ENCODE measurements around the gene TFEB. TPM values are rescaled to one million over a fixed set of nuclear protein-coding genes. Genes with fewer than 3 reads are reported as not detected.

The TFEB gene
- total and polyA plus RNA-seq, 10 of the 15 experiments (the other 5 are each of a cell fraction or from before 2014, with no cell fraction given), result 0.84 to 108 (median 60.8) TPM

DNA sequence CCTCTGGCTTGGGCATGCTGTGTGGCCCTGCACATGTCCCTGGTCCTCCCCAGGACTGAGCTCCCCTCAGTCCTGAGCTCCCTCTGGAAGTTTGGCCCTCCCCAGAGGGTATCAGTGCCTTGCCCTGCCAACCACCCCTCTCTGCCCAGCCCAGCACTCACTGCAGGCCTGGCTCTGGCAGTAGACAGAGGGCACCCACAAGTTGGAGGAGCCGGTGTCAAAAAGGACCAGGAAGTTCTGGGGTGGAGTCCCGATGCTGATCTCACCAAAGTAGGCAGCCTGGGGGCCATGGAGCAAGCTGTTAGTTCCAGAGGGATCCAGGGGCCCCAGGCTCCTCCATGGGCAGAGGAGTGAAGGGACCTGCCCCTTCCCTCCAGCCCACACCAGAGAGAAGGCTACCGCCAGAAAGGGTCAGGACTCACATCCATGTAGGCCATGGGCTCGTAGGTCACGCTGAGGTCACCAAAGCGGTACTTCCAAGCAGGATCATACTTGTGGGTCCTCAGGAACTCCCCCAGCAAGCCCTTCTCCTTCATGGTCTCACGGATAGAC lies 8.9 kb upstream of the TFEB start:
- ATAC-seq (no peak), DNase-seq (ENCODE audit: low read depth, low spot score) (no peak), FAIRE-seq (no peak)
- POLR2A ChIA-PET, result no interaction called here
- Histone ChIP-seq H3K27me3 (replicated peaks in 1 of 2; ENCODE audit: control insufficient read depth in 2 of 2, insufficient read depth in 2 of 2, low read length in 1 of 2) (no peaks in the 10 kb centered on the region; a peak in 1 of 4 replicates), H3K9me3 (replicated peaks; ENCODE audit: control insufficient read depth, insufficient read depth, low read length) (no peaks in the 10 kb centered on the region), H3K79me2 (ENCODE audit: control insufficient read depth, insufficient read depth, low read length) (no peaks in the 10 kb centered on the region), H3K4me1 (ENCODE audit: control insufficient read depth, insufficient read depth, low read length) (no peaks in the 10 kb centered on the region), H3K27ac (ENCODE audit: control insufficient read depth, insufficient read depth) (no peak overlapping the region), H3K4me2 (ENCODE audit: control insufficient read depth, insufficient read depth) (no peak overlapping the region), H3K4me3 (no peak overlapping the region), H2AFZ (ENCODE audit: control insufficient read depth, low read depth, low read length) (no peak overlapping the region), H4K20me1 (ENCODE audit: control insufficient read depth, insufficient read depth) (no peaks in the 10 kb centered on the region), H3K36me3 (ENCODE audit: control insufficient read depth in 2 of 2, insufficient read depth in 2 of 2, low read length in 1 of 2) (no peaks in the 10 kb centered on the region), H3K9ac (ENCODE audit: control insufficient read depth, insufficient read depth, low read length) (no peak overlapping the region)
- no peak for TF ChIP-seq HCFC1 (IDR thresholded peaks at IDR 0.05; ENCODE audit: low read length)
- no peak for TF ChIP-seq IKZF1 (conservative IDR thresholded peaks at IDR 0.05)
- no peak for TF ChIP-seq SIX5 (IDR thresholded peaks at IDR 0.05; ENCODE audit: low read depth, low read length, severe bottlenecking)
- intact Hi-C loops (cut with micrococcal nuclease; ENCODE audit: unreplicated experiment) (no loop called here), in situ Hi-C loops (cut with MboI) (no loop called here)
- CTCF ChIA-PET, result no interaction called here
- BruUV-seq (replicated peaks), result no TSS peak
- RAD21 ChIA-PET (ENCODE audit: unreplicated experiment), result no interaction called here
- SMC1A ChIA-PET (ENCODE audit: uncharacterized antibody, unreplicated experiment), result no interaction called here
- 42% methylated on average over 7 of the region's 7 CpGs for WGBS (ENCODE audit: insufficient coverage, insufficient replicate concordance, low lambda C conversion rate, missing lambda C conversion rate)

- ChIA-PET POLR2A (no interaction called here), RAD21 (ENCODE audit: unreplicated experiment) (no interaction called here), SMC1A (ENCODE audit: uncharacterized antibody, unreplicated experiment) (no interaction called here), CTCF (no interaction called here)
- H3K4me3 ChIP-seq, result no peak overlapping the region
- no peaks in the 10 kb centered on the region for H3K79me2 ChIP-seq (ENCODE audit: control insufficient read depth, insufficient read depth, low read length)
- intact Hi-C loops (cut with micrococcal nuclease; ENCODE audit: unreplicated experiment) (no loop called here), in situ Hi-C loops (cut with MboI) (no loop called here)
- DNase-seq (ENCODE audit: low read depth, low spot score), result no peak
- H4K20me1 ChIP-seq (ENCODE audit: control insufficient read depth, insufficient read depth), result no peaks in the 10 kb centered on the region
- FAIRE-seq, result no peak
- H3K4me1 ChIP-seq (ENCODE audit: control insufficient read depth, insufficient read depth, low read length), result no peaks in the 10 kb centered on the region
- H3K27ac ChIP-seq (ENCODE audit: control insufficient read depth, insufficient read depth), result no peak overlapping the region
- no peak overlapping the region for H3K4me2 ChIP-seq (ENCODE audit: control insufficient read depth, insufficient read depth)
- ATAC-seq, result no peak
- BruUV-seq (replicated peaks), result no TSS peak
- no peak overlapping the region for H2AFZ ChIP-seq (ENCODE audit: control insufficient read depth, low read depth, low read length)
- no peaks in the 10 kb centered on the region; a peak in 1 of 4 replicates for H3K27me3 ChIP-seq (replicated peaks in 1 of 2; ENCODE audit: control insufficient read depth in 2 of 2, insufficient read depth in 2 of 2, low read length in 1 of 2)
- no peaks in the 10 kb centered on the region for H3K36me3 ChIP-seq (ENCODE audit: control insufficient read depth in 2 of 2, insufficient read depth in 2 of 2, low read length in 1 of 2)
- H3K9ac ChIP-seq (ENCODE audit: control insufficient read depth, insufficient read depth, low read length), result no peak overlapping the region
- no peaks in the 10 kb centered on the region for H3K9me3 ChIP-seq (replicated peaks; ENCODE audit: control insufficient read depth, insufficient read depth, low read length)
- 51% methylated on average over 6 of the region's 6 CpGs for WGBS (ENCODE audit: insufficient coverage, insufficient replicate concordance, low lambda C conversion rate, missing lambda C conversion rate)
- TF ChIP-seq RBBP5 (conservative IDR thresholded peaks at IDR 0.05), result no peak
- TF ChIP-seq POLR2AphosphoS5 (IDR thresholded peaks at IDR 0.05; ENCODE audit: low read length), result no peak
- no peak for TF ChIP-seq NR2F1 (conservative IDR thresholded peaks at IDR 0.05)
- TF ChIP-seq, protein P1, sequence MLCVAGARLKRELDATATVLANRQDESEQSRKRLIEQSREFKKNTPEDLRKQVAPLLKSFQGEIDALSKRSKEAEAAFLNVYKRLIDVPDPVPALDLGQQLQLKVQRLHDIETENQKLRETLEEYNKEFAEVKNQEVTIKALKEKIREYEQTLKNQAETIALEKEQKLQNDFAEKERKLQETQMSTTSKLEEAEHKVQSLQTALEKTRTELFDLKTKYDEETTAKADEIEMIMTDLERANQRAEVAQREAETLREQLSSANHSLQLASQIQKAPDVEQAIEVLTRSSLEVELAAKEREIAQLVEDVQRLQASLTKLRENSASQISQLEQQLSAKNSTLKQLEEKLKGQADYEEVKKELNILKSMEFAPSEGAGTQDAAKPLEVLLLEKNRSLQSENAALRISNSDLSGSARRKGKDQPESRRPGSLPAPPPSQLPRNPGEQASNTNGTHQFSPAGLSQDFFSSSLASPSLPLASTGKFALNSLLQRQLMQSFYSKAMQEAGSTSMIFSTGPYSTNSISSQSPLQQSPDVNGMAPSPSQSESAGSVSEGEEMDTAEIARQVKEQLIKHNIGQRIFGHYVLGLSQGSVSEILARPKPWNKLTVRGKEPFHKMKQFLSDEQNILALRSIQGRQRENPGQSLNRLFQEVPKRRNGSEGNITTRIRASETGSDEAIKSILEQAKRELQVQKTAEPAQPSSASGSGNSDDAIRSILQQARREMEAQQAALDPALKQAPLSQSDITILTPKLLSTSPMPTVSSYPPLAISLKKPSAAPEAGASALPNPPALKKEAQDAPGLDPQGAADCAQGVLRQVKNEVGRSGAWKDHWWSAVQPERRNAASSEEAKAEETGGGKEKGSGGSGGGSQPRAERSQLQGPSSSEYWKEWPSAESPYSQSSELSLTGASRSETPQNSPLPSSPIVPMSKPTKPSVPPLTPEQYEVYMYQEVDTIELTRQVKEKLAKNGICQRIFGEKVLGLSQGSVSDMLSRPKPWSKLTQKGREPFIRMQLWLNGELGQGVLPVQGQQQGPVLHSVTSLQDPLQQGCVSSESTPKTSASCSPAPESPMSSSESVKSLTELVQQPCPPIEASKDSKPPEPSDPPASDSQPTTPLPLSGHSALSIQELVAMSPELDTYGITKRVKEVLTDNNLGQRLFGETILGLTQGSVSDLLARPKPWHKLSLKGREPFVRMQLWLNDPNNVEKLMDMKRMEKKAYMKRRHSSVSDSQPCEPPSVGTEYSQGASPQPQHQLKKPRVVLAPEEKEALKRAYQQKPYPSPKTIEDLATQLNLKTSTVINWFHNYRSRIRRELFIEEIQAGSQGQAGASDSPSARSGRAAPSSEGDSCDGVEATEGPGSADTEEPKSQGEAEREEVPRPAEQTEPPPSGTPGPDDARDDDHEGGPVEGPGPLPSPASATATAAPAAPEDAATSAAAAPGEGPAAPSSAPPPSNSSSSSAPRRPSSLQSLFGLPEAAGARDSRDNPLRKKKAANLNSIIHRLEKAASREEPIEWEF (IDR thresholded peaks at IDR 0.05; ENCODE audit: insufficient replicate concordance, low read depth, low read length), result no peak
- TF ChIP-seq CEBPB (IDR thresholded peaks at IDR 0.05; ENCODE audit: borderline replicate concordance in 1 of 2, low read depth in 2 of 2, low read length in 2 of 2), result no peak
- TF ChIP-seq, protein P2, sequence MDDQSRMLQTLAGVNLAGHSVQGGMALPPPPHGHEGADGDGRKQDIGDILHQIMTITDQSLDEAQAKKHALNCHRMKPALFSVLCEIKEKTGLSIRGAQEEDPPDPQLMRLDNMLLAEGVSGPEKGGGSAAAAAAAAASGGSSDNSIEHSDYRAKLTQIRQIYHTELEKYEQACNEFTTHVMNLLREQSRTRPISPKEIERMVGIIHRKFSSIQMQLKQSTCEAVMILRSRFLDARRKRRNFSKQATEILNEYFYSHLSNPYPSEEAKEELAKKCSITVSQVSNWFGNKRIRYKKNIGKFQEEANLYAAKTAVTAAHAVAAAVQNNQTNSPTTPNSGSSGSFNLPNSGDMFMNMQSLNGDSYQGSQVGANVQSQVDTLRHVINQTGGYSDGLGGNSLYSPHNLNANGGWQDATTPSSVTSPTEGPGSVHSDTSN (IDR thresholded peaks at IDR 0.05; ENCODE audit: insufficient replicate concordance, low read depth, low read length), result no peak
- TF ChIP-seq EZH2 (IDR thresholded peaks at IDR 0.05; ENCODE audit: borderline replicate concordance, control insufficient read depth, low read depth, low read length), result no peak
Measured at GRCh38 chr6:41743406-41744235, 8.2 kb upstream of the TFEB start.

All from GM12878 (cell line).